ENCODE data around the gene DNAAF2. TPM values are rescaled to one million over a fixed set of nuclear protein-coding genes. Genes with fewer than 3 reads are reported as not detected.
"Not testable (repeated sequence)": the region's sequence is repeated elsewhere in the genome, so short reads cannot be mapped to it uniquely, and the experiment has no call there.

Gene DNAAF2, protein sequence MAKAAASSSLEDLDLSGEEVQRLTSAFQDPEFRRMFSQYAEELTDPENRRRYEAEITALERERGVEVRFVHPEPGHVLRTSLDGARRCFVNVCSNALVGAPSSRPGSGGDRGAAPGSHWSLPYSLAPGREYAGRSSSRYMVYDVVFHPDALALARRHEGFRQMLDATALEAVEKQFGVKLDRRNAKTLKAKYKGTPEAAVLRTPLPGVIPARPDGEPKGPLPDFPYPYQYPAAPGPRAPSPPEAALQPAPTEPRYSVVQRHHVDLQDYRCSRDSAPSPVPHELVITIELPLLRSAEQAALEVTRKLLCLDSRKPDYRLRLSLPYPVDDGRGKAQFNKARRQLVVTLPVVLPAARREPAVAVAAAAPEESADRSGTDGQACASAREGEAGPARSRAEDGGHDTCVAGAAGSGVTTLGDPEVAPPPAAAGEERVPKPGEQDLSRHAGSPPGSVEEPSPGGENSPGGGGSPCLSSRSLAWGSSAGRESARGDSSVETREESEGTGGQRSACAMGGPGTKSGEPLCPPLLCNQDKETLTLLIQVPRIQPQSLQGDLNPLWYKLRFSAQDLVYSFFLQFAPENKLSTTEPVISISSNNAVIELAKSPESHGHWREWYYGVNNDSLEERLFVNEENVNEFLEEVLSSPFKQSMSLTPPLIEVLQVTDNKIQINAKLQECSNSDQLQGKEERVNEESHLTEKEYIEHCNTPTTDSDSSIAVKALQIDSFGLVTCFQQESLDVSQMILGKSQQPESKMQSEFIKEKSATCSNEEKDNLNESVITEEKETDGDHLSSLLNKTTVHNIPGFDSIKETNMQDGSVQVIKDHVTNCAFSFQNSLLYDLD
- total RNA-seq = 1 to 10 TPM; 7.8 to 9.2 TPM

DNA sequence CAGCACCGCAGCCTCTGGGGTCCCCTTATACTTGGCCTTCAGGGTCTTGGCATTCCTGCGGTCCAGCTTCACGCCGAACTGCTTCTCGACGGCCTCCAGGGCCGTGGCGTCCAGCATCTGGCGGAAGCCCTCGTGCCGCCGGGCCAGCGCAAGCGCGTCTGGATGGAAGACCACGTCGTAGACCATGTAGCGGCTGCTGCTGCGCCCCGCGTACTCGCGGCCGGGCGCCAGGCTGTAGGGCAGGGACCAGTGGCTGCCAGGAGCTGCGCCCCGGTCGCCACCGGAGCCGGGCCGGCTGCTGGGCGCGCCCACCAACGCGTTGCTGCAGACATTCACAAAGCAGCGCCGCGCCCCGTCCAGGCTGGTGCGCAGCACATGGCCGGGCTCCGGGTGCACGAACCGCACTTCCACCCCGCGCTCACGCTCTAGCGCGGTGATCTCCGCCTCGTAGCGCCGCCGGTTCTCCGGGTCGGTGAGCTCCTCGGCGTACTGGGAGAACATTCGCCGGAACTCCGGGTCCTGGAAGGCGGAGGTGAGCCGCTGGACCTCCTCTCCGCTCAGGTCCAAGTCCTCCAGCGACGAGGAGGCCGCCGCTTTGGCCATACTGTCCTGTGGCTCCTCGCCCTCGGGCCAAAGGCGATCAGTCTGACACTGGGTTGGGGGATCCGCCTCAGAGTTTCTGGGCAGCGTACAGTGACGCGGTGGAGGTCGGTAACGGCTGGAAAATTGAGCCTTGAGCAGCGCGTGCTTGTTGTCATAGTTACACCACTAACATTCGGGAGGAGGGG, at the start of gene DNAAF2:
Gene DNAAF2, minus strand, starts transcription at position 698 of the 788 bp plus-strand sequence. Its CDS starts 95 bp downstream, at position 603.
- intact Hi-C loops (cut with DNase I, micrococcal nuclease) = loop anchor here (1.0 to 5.0 kb wide), 21 partner anchors 14 to 898 kb away; partner anchors contain the start of genes DMAC2L (in 2 of the 2), KLHDC2 (in 2 of the 2), L2HGDH (in 2 of the 2) and MGAT2 (in 2 of the 2)
- ATAC-seq (peak; percentile 35), DNase-seq (peak; percentile 81)
- H3K4me3 Mint-ChIP-seq = peak within 1 kb of the TSS; percentile 98
- no peaks in the 10 kb centered on the region for H3K27me3 Mint-ChIP-seq
- peaks cover 46% of the 10 kb centered on the region for H3K4me1 Mint-ChIP-seq
- ChIA-PET POLR2A (interaction anchor here (0.6 to 5.6 kb wide), 9 partner anchors 14 to 990 kb away, joined by 3 to 68 read pairs (median 8); partner anchors contain the start of genes LRR1, MGAT2, NEMF and POLE2), CTCF (interaction anchor here (0.6 to 6.1 kb wide), 31 partner anchors 12 to 855 kb away, joined by 3 to 78 read pairs (median 4); partner anchors contain the start of genes KLHDC2, LRR1, MGAT2 and NEMF)
- H3K9me3 Mint-ChIP-seq (ENCODE audit: low read depth) = no peaks in the 10 kb centered on the region
- H3K36me3 Mint-ChIP-seq (ENCODE audit: low read depth) = peaks cover 49% of the 10 kb centered on the region
- peak within 1 kb of the TSS; percentile 98 for H3K27ac Mint-ChIP-seq

DNA sequence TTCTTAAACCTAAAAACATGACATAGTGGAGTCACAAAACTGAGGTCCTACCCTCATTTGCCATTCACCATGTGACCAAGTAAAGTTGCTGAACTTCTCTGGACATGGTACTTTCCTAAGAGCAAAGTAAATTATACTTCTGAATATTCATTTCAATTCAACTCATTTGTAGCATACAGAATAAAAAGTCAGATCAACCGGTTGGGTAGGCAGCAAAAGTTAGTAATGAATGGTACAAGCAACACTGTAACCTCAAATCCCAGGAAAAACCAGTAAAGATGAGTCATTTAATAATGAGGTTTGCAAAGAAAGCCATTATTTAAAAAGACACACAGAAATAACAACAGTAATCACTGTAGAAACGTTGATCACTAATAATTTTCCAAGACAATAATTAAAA, 44.2 kb upstream of the DNAAF2 start:
- H3K27ac Mint-ChIP-seq = no peak overlapping the region
- ATAC-seq (peak; percentile 68), DNase-seq (no peak)
- peaks cover 7% of the 10 kb centered on the region for H3K4me1 Mint-ChIP-seq
- POLR2A ChIA-PET = no interaction called here
- intact Hi-C loops (cut with DNase I, micrococcal nuclease) = no loop called here
- H3K27me3 Mint-ChIP-seq = no peaks in the 10 kb centered on the region
- peaks cover 63% of the 10 kb centered on the region for H3K36me3 Mint-ChIP-seq (ENCODE audit: low read depth)
- no peak overlapping the region for H3K4me3 Mint-ChIP-seq
- H3K9me3 Mint-ChIP-seq (ENCODE audit: low read depth) = no peaks in the 10 kb centered on the region
- CTCF ChIA-PET = no interaction called here

DNA sequence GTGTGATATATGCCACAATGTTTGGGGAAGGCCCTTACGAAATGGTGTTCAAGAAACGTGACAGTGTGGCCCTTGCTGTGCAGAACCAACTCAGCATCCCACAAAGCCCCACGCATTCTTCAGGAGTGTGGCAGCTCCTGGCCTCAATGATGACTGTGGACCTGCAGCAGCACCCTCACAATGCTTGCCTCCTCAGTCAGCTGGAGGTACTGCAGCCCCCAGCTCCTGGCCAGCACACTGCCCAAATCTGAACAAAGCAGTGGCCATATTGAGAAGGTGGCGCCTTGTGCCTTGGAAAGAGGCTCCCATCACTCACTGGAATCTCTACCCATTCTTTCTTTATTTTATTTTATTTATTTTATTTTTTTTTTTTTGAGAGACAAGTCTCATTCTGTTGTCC, 42.6 kb upstream of the DNAAF2 start:
- DNase-seq (no peak), ATAC-seq (peak; percentile 33)
- Mint-ChIP-seq H3K4me1 (peaks cover 7% of the 10 kb centered on the region), H3K27ac (no peak overlapping the region), H3K36me3 (ENCODE audit: low read depth) (peaks cover 72% of the 10 kb centered on the region), H3K9me3 (ENCODE audit: low read depth) (no peaks in the 10 kb centered on the region), H3K4me3 (no peak overlapping the region), H3K27me3 (no peaks in the 10 kb centered on the region)
- intact Hi-C loops (cut with DNase I, micrococcal nuclease) = no loop called here
- ChIA-PET POLR2A (no interaction called here), CTCF (interaction anchor here (0.6 to 1.6 kb wide), 2 partner anchors 11 to 15 kb away, joined by 3 read pairs; partner anchors contain the start of gene KLHDC1)

DNA sequence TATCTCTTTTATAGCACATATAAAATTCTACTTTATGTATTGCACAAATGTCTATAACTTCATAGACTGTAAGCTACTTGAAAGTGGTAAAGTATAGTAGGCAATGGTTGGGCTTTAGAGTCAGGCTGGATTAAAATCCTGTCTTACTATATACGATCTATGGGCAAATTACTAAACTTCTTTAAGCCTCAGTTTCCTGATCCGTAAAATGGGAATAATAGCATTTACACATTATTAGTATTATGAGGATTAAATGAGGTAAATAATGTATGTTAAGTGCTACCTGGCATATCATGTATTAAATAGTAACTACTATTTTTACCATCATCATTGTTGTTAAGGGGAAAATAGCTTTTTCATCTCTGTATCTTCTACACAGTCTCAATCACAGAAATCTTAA, 38.5 kb upstream of the DNAAF2 start:
- POLR2A ChIA-PET = no interaction called here
- no peaks in the 10 kb centered on the region for H3K4me1 Mint-ChIP-seq
- peaks cover 70% of the 10 kb centered on the region for H3K36me3 Mint-ChIP-seq (ENCODE audit: low read depth)
- H3K27me3 Mint-ChIP-seq = no peaks in the 10 kb centered on the region
- H3K27ac Mint-ChIP-seq = no peak overlapping the region
- intact Hi-C loops (cut with DNase I, micrococcal nuclease) = no loop called here
- DNase-seq (no peak), ATAC-seq (no peak)
- H3K9me3 Mint-ChIP-seq (ENCODE audit: low read depth) = no peaks in the 10 kb centered on the region
- CTCF ChIA-PET = no interaction called here
- H3K4me3 Mint-ChIP-seq = no peak overlapping the region

DNA sequence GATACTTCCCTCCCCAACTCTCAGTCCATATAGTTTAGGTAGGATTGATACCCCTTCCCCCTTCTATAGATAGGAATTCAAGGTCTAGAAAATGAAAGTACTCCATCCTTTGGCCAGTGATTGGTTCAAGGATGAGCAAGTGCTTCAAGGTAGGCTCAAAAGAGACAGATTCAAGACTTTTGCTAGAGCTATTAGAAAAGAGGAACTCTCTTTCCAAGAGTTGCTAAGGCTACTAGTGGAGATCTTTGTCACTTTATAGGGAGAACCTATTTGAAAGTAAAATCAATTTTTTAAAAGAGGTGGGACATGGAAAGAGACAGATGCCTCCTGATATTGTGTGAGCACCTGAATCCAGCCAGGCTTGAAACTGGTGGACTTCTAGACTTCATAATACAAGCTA, 35.4 kb upstream of the DNAAF2 start:
- POLR2A ChIA-PET = interaction anchor here (0.6 kb wide), 1 partner anchor 53 kb away, joined by 7 read pairs; no protein-coding TSS in a partner anchor
- no peak for ATAC-seq
- Mint-ChIP-seq H3K27ac (no peak overlapping the region), H3K36me3 (ENCODE audit: low read depth) (peaks cover 61% of the 10 kb centered on the region), H3K27me3 (no peaks in the 10 kb centered on the region), H3K9me3 (ENCODE audit: low read depth) (no peaks in the 10 kb centered on the region), H3K4me3 (no peak overlapping the region), H3K4me1 (no peaks in the 10 kb centered on the region)
- CTCF ChIA-PET = interaction anchor here (1.3 kb wide), 1 partner anchor 182 kb away, joined by 4 read pairs; the partner anchor contains the start of gene NEMF
- DNase-seq = no peak
- intact Hi-C loops (cut with DNase I, micrococcal nuclease) = no loop called here

DNA sequence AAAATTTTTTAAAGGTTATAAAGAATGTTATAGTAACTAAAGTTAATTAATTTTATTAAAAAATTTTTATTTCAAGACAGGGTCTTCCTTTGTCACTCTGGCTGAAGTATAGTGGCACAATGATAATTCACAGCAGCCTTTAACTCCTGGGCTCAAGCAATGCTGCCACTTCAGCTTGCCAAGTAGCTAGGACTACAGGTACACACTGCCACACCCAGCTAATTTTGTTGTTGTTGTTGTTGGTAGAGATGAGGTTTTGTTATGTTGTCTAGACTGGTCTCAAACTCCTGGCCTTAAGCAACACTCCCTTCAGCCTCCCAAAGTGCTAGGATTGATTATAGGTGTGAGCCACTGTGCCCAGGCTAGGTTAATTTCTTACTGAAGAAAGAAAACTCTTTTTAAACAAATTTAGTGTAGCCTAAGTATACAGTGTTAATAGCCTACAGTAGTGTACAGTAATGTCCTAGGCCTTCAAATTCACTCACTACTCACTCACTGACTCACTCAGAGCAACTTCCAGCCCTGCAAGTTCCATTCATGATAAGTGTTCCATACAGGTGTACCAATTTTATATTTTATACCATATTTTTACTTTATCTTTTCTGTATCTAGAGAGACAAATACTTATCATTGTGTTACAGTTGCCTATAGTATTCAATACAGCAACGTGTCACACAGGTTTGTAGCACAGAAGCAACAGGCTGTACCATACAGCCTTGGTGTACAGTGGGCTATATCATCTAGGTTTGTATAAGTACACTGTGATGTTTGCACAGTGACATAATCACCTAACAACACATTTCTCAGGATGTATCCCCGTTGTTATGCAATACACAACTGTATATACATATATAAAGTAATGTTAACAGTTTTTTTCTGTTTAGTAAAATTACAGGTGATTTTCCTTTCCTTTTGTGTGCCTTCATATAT, 24.7 kb upstream of the DNAAF2 start:
- POLR2A ChIA-PET = no interaction called here
- CTCF ChIA-PET = interaction anchor here (0.6 to 2.1 kb wide), 2 partner anchors 25 to 28 kb away, joined by 3 to 9 read pairs; partner anchors contain the start of gene DNAAF2
- no peaks in the 10 kb centered on the region for H3K27me3 Mint-ChIP-seq
- no peak for ATAC-seq
- peaks cover 3% of the 10 kb centered on the region for H3K36me3 Mint-ChIP-seq (ENCODE audit: low read depth)
- no peak overlapping the region for H3K4me3 Mint-ChIP-seq
- intact Hi-C loops (cut with DNase I, micrococcal nuclease) = no loop called here
- DNase-seq = no peak
- no peaks in the 10 kb centered on the region for H3K9me3 Mint-ChIP-seq (ENCODE audit: low read depth)
- no peak overlapping the region for H3K27ac Mint-ChIP-seq
- no peaks in the 10 kb centered on the region for H3K4me1 Mint-ChIP-seq

DNA sequence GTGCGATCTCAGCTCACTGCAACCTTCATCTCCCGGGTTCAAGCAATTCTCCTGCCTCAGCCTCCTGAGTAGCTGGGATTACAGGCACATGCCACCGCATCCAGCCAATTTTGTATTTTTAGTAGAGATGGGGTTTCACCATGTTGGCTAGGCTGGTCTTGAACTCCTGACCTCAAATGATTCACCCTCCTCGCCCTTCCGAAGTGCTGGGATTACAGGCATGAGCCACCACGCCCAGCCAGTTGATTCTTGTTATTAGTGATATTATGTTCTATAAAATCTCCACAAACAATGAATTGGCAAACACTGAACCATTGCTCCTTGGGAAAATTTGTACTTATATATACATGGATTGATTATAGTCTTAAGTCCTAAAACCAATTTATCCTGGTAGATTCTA, 22.5 kb upstream of the DNAAF2 start:
- CTCF ChIA-PET = interaction anchor here (0.6 to 2.1 kb wide), 2 partner anchors 23 to 30 kb away, joined by 3 to 9 read pairs; partner anchors contain the start of gene DNAAF2
- DNase-seq; H3K27me3 Mint-ChIP-seq; H3K27ac Mint-ChIP-seq; H3K9me3 Mint-ChIP-seq (ENCODE audit: low read depth); H3K4me1 Mint-ChIP-seq; POLR2A ChIA-PET; intact Hi-C loops (cut with DNase I, micrococcal nuclease); H3K4me3 Mint-ChIP-seq; ATAC-seq; H3K36me3 Mint-ChIP-seq (ENCODE audit: low read depth): not testable (repeated sequence)

DNA sequence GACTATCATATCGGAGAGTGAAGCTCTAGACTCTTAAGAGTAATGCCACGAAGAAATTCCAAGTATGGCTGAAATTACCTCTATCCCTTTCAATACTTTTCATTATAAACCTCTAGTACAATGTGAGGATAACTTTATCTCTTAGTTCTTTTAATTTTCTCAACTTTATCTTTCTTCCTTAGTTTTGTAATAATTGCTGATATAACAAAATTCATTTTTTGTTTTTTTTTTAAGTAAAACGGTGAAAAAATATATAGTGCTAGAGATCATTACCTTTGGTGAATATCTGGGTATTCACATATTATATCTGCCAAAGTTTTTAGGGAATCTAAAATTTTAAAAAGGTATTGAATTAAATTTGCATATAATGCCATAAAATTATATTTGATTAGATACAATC, 19.5 kb upstream of the DNAAF2 start:
- ChIA-PET POLR2A (no interaction called here), CTCF (no interaction called here)
- peaks cover 9% of the 10 kb centered on the region for H3K36me3 Mint-ChIP-seq (ENCODE audit: low read depth)
- DNase-seq = no peak
- intact Hi-C loops (cut with DNase I, micrococcal nuclease) = no loop called here
- no peaks in the 10 kb centered on the region for H3K9me3 Mint-ChIP-seq (ENCODE audit: low read depth)
- H3K27ac Mint-ChIP-seq = no peak overlapping the region
- no peaks in the 10 kb centered on the region for H3K4me1 Mint-ChIP-seq
- no peak for ATAC-seq
- no peaks in the 10 kb centered on the region for H3K27me3 Mint-ChIP-seq
- no peak overlapping the region for H3K4me3 Mint-ChIP-seq

DNA sequence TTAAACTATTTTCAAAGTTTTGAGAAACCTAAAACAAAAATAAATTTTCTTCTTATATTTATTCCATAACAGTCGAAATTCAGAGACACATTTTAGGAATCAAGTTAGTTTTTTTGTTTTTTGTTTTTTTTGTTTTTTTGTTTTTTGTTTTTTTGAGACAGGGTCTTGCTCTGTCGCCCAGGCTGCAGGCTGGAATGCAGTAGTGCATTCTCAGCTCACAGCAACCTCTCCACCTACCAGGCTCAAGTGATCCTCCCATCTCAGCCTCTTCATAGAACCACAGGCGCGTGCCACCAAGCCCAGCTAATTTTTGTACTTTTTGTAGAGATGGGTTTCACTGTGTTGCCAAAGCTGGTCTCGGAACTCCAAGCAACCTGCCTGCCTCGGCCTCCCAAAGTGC, 18.5 kb upstream of the DNAAF2 start:
- ChIA-PET CTCF (no interaction called here), POLR2A (no interaction called here)
- Mint-ChIP-seq H3K36me3 (ENCODE audit: low read depth) (peaks cover 9% of the 10 kb centered on the region), H3K4me3 (no peak overlapping the region), H3K9me3 (ENCODE audit: low read depth) (no peaks in the 10 kb centered on the region), H3K4me1 (no peaks in the 10 kb centered on the region), H3K27me3 (no peaks in the 10 kb centered on the region), H3K27ac (no peak overlapping the region)
- intact Hi-C loops (cut with DNase I, micrococcal nuclease) = no loop called here
- DNase-seq (no peak), ATAC-seq (no peak)

DNA sequence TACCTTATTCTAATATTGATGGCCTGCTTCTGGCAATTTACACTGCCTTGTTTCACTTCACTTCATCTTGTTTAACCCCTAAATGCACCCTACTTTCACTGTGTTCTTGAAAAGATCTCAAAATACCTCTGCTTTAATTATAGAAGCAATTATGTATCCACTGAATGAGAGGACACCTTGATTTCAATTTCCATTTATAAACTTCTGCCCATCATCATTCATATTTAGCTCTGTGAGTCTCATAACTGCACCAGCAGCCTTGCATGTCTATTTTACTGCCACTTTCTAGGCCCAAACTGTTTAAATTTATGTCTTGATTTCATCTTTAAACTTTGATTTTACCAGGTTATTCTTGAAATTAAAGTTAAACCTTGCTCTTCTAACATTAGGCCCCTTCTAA, 7.1 kb upstream of the DNAAF2 start:
- CTCF ChIA-PET = interaction anchor here (0.6 to 1.4 kb wide), 3 partner anchors 23 to 138 kb away, joined by 3 to 5 read pairs (median 3); no protein-coding TSS in a partner anchor
- Mint-ChIP-seq H3K36me3 (ENCODE audit: low read depth) (peaks cover 42% of the 10 kb centered on the region), H3K27ac (peak overlapping the region; percentile 28), H3K9me3 (ENCODE audit: low read depth) (no peaks in the 10 kb centered on the region), H3K4me3 (no peak overlapping the region), H3K4me1 (peaks cover 43% of the 10 kb centered on the region), H3K27me3 (no peaks in the 10 kb centered on the region)
- DNase-seq = no peak
- POLR2A ChIA-PET = interaction anchor here (0.7 kb wide), 1 partner anchor 636 kb away, joined by 6 read pairs; no protein-coding TSS in a partner anchor
- intact Hi-C loops (cut with DNase I, micrococcal nuclease) = no loop called here
- no peak for ATAC-seq
